ENCODE results near the gene NODAL.

The NODAL gene

DNA sequence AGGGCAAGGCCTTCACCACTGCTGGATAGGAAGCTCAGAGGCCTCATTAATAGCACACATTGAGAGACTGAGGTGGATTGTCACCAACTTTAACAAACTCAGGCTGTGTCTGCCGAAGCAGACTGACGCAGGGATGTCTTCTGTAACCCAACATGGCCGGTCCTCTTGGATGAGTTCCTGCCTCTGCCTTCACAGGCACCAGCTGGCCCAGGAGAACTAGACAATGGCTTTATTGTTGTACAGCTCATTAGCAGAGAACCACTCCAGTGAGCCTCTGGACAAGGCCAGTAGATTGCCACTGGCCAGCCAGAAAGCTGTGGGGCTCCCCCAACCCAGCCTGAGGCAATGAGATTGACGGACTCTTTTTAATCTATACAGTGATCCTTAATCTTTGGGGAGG lies 9.4 kb downstream of the NODAL start:
- Histone ChIP-seq H3K4me2 (ENCODE audit: low read length) (no peak overlapping the region), H3K9me3 (ENCODE audit: control insufficient read depth, insufficient read depth, low read length) (no peaks in the 10 kb centered on the region), H3K4me3 (ENCODE audit: low read length) (no peak overlapping the region), H3K27me3 (ENCODE audit: control insufficient read depth, low read length) (no peaks in the 10 kb centered on the region), H4K20me1 (ENCODE audit: control insufficient read depth, insufficient read depth, low read depth, low read length) (no peaks in the 10 kb centered on the region), H3K9me2 (replicated peaks; ENCODE audit: control insufficient read depth, low read length) (no peaks in the 10 kb centered on the region), H3K4me1 (ENCODE audit: control insufficient read depth, low read length) (no peaks in the 10 kb centered on the region), H3K27ac (ENCODE audit: low read depth, low read length) (no peak overlapping the region), H3F3A (ENCODE audit: control insufficient read depth, insufficient read depth) (0 out of 2 replicates have a peak, but pooled peaks cover 2% of the 10 kb centered on the region), H3K36me3 (ENCODE audit: control insufficient read depth, low read length) (peaks cover 7% of the 10 kb centered on the region), H3K79me2 (ENCODE audit: control insufficient read depth, low read length) (no peaks in the 10 kb centered on the region)
- TF ChIP-seq EZH2phosphoT487 (IDR thresholded peaks at IDR 0.05; ENCODE audit: borderline replicate concordance, low read length) = no peak
- TF ChIP-seq, protein P1, sequence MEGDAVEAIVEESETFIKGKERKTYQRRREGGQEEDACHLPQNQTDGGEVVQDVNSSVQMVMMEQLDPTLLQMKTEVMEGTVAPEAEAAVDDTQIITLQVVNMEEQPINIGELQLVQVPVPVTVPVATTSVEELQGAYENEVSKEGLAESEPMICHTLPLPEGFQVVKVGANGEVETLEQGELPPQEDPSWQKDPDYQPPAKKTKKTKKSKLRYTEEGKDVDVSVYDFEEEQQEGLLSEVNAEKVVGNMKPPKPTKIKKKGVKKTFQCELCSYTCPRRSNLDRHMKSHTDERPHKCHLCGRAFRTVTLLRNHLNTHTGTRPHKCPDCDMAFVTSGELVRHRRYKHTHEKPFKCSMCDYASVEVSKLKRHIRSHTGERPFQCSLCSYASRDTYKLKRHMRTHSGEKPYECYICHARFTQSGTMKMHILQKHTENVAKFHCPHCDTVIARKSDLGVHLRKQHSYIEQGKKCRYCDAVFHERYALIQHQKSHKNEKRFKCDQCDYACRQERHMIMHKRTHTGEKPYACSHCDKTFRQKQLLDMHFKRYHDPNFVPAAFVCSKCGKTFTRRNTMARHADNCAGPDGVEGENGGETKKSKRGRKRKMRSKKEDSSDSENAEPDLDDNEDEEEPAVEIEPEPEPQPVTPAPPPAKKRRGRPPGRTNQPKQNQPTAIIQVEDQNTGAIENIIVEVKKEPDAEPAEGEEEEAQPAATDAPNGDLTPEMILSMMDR (IDR thresholded peaks at IDR 0.05; ENCODE audit: low read depth, low read length, poor library complexity, severe bottlenecking) = no peak

- no peaks in the 10 kb centered on the region for H3K27me3 ChIP-seq (ENCODE audit: control insufficient read depth, low read length)
- no peaks in the 10 kb centered on the region for H3K79me2 ChIP-seq (ENCODE audit: control insufficient read depth, low read length)
- H4K20me1 ChIP-seq (ENCODE audit: control insufficient read depth, insufficient read depth, low read depth, low read length) = no peaks in the 10 kb centered on the region
- no peaks in the 10 kb centered on the region for H3K9me2 ChIP-seq (replicated peaks; ENCODE audit: control insufficient read depth, low read length)
- no peak overlapping the region for H3K4me3 ChIP-seq (ENCODE audit: low read length)
- no peaks in the 10 kb centered on the region for H3K9me3 ChIP-seq (ENCODE audit: control insufficient read depth, insufficient read depth, low read length)
- peaks cover 15% of the 10 kb centered on the region for H3K36me3 ChIP-seq (ENCODE audit: control insufficient read depth, low read length)
- H3F3A ChIP-seq (ENCODE audit: control insufficient read depth, insufficient read depth) = 0 out of 2 replicates have a peak, but pooled peaks cover 2% of the 10 kb centered on the region
- no peak overlapping the region for H3K4me2 ChIP-seq (ENCODE audit: low read length)
- no peak overlapping the region for H3K27ac ChIP-seq (ENCODE audit: low read depth, low read length)
- no peaks in the 10 kb centered on the region for H3K4me1 ChIP-seq (ENCODE audit: control insufficient read depth, low read length)
- TF ChIP-seq, protein P1 (IDR thresholded peaks at IDR 0.05; ENCODE audit: low read depth, low read length, poor library complexity, severe bottlenecking) = no peak
- no peak for TF ChIP-seq EZH2phosphoT487 (IDR thresholded peaks at IDR 0.05; ENCODE audit: borderline replicate concordance, low read length)
Observed at GRCh38 chr10:70430493-70431445, 10.7 kb downstream of the NODAL start.

- no peaks in the 10 kb centered on the region for H3K79me2 ChIP-seq (ENCODE audit: control insufficient read depth, low read length)
- H3K27ac ChIP-seq (ENCODE audit: low read depth, low read length) = no peak overlapping the region
- no peak overlapping the region for H3K4me2 ChIP-seq (ENCODE audit: low read length)
- no peaks in the 10 kb centered on the region for H3K4me1 ChIP-seq (ENCODE audit: control insufficient read depth, low read length)
- 0 out of 2 replicates have a peak, but pooled peaks cover 2% of the 10 kb centered on the region for H3F3A ChIP-seq (ENCODE audit: control insufficient read depth, insufficient read depth)
- TF ChIP-seq, protein P1 (IDR thresholded peaks at IDR 0.05; ENCODE audit: low read depth, low read length, poor library complexity, severe bottlenecking) = no peak
- TF ChIP-seq EZH2phosphoT487 (IDR thresholded peaks at IDR 0.05; ENCODE audit: borderline replicate concordance, low read length) = no peak
- no peaks in the 10 kb centered on the region for H3K27me3 ChIP-seq (ENCODE audit: control insufficient read depth, low read length)
- H3K9me2 ChIP-seq (replicated peaks; ENCODE audit: control insufficient read depth, low read length) = no peaks in the 10 kb centered on the region
- H3K4me3 ChIP-seq (ENCODE audit: low read length) = no peak overlapping the region
- 0 out of 2 replicates have a peak, but pooled peaks cover 2% of the 10 kb centered on the region for H4K20me1 ChIP-seq (ENCODE audit: control insufficient read depth, insufficient read depth, low read depth, low read length)
- peaks cover 55% of the 10 kb centered on the region for H3K36me3 ChIP-seq (ENCODE audit: control insufficient read depth, low read length)
- no peaks in the 10 kb centered on the region for H3K9me3 ChIP-seq (ENCODE audit: control insufficient read depth, insufficient read depth, low read length)
Observed at GRCh38 chr10:70426823-70427222, 14.7 kb downstream of the NODAL start.

Data from DOHH2 (cell line).